K562 (cell line): ENCODE results near the gene NAXE. TPM values are rescaled to one million over a fixed set of nuclear protein-coding genes. Genes with fewer than 3 reads are reported as not detected.
A peak's percentile ranks its signal among the peaks of the same experiment; 100 is the strongest.

Experiments
- CHD7 ChIP-seq: fragments of 200-600 bp; sonication (generic); IDR thresholded peaks from one replicate; pipeline ENCODE4 v1.6.1; 2012; ENCODE audit warnings: mild to moderate bottlenecking, low read depth, low read length, inconsistent platforms
- HBP1 ChIP-seq: fragments of 450-650 bp; formaldehyde crosslinking; IDR thresholded peaks from 2 replicates; pipeline ENCODE4 v1.4.0; 2022; ENCODE audit warnings: missing genetic modification characterization
- PHF8 ChIP-seq: fragments of 200-600 bp; sonication (generic); IDR thresholded peaks from 2 replicates; pipeline ENCODE4 v1.6.1; 2012; ENCODE audit warnings: mixed run types, mild to moderate bottlenecking, inconsistent platforms, low read length, moderate library complexity, borderline replicate concordance
- POLR2G ChIP-seq: fragments of 200-400 bp; formaldehyde crosslinking; IDR thresholded peaks from 2 replicates; pipeline ENCODE4 v1.6.1; 2017; ENCODE audit warnings: low read depth, mild to moderate bottlenecking, antibody characterized with exemption, low read length, moderate library complexity
- SRF ChIP-seq, 2 experiments: fragments of 250-450, 450-650 bp in 1 of 2; sonication (Bioruptor Pico) in 1 of 2; sonication (generic) in 1 of 2; formaldehyde crosslinking; IDR thresholded peaks; 2 replicates each; pipeline versions ENCODE4 v1.5.0 to v1.5.1; 2020 to 2022; ENCODE audit warnings: mild to moderate bottlenecking in 1 of 2, missing genetic modification reagents in 1 of 2
- TEAD1 ChIP-seq, 2 experiments: fragments of 450-650 bp in 1 of 2; sonication (generic) in 1 of 2; formaldehyde crosslinking; IDR thresholded peaks; 2 replicates each; pipeline versions ENCODE4 v1.4.0 to v1.8.0; 2020 to 2022; ENCODE audit warnings: mild to moderate bottlenecking in 2 of 2, missing genetic modification reagents in 1 of 2
- USF2 ChIP-seq: sonication (generic); formaldehyde crosslinking; IDR thresholded peaks from 2 replicates; pipeline ENCODE4 v1.5.0; 2020; ENCODE audit warnings: missing genetic modification reagents
- ZBTB33 ChIP-seq: sonication (generic); formaldehyde crosslinking; IDR thresholded peaks from 2 replicates; pipeline ENCODE4 v1.8.1; 2023; ENCODE audit warnings: mild to moderate bottlenecking, missing genetic modification reagents
- ZNF165 ChIP-seq: fragments of 250-450 bp; sonication (Bioruptor Pico); IDR thresholded peaks from 2 replicates; pipeline ENCODE4 v1.4.0; 2020; ENCODE audit warnings: borderline replicate concordance
- ZNF830 ChIP-seq: fragments of 250-450 bp; sonication (Bioruptor Pico); IDR thresholded peaks from 2 replicates; pipeline ENCODE4 v1.5.0; 2021; ENCODE audit warnings: mild to moderate bottlenecking
- polyA plus RNA-seq, 8 experiments: library from polyadenylated mRNA; depleted of rRNA in 4 of 8; stranded (reverse) in 5 of 8; unstranded in 3 of 8; fragments of >200 nt; fragmentation: Nextera tagmentation in 2 of 8; fragmentation: Illumina TruSeq in 1 of 8; extraction: Ambion mirVana in 2 of 8; extraction: Trizol in 1 of 8; gene quantifications; 2 replicates each; pipeline versions ENCODE4 v1.2.1 to v1.2.3, GENCODE V29; 2011 to 2014; ENCODE audit warnings: inconsistent platforms in 1 of 8, missing spikeins in 1 of 8
- total RNA-seq, 7 experiments: library from RNA; depleted of rRNA in 6 of 7; stranded (reverse); fragments of >200 nt in 6 of 7; fragmentation: Illumina TruSeq in 2 of 7; extraction: Trizol in 2 of 7; gene quantifications; 2 replicates each; pipeline versions ENCODE4 v1.2.1 to v1.2.3, GENCODE V29; 2011 to 2021; ENCODE audit warnings: low replicate concordance in 1 of 7

The NAXE gene
- total and polyA plus RNA-seq, 9 of the 15 experiments (the other 6 are each of a cell fraction or from before 2014, with no cell fraction given) = 27.3 to 137 (median 90.0) TPM

- no peak for TF ChIP-seq SRF (CRISPR knock-in tag; IDR thresholded peaks at IDR 0.05)
- TF ChIP-seq ZBTB33 = peak; percentile 59; the same call in 1 of the 2 replicates
- TF ChIP-seq CHD7 = no peak
- TF ChIP-seq PHF8 = no peak
- no peak for TF ChIP-seq ZNF830 (CRISPR knock-in tag)
- no peak for TF ChIP-seq HBP1 (CRISPR knock-in tag)
- no peak for TF ChIP-seq USF2 (CRISPR knock-in tag)
- no peak for TF ChIP-seq TEAD1 (CRISPR knock-in tag; IDR thresholded peaks at IDR 0.05)
- TF ChIP-seq POLR2G = peak; percentile 79
- no peak for TF ChIP-seq ZNF165 (CRISPR knock-in tag)
Measured at GRCh38 chr1:156642265-156643048, 50.9 kb downstream of the NAXE start (continued).
